ENCODE results near the gene HYAL1.

HYAL1 gene

GRCh38 chr3:50303013-50303815 lies at the start of gene HYAL1:
TSS of gene HYAL1 (minus strand) at chr3:50303574. CDS start at chr3:50302956, 618 bp downstream.
- no peak for DNase-seq

- DNase-seq = no peak
Observed at GRCh38 chr3:50352781-50353180, 49.4 kb upstream of the HYAL1 start.

- DNase-seq = no peak
Observed at GRCh38 chr3:50351323-50351697, 47.9 kb upstream of the HYAL1 start.

GRCh38 chr3:50350527-50351322 lies 47.4 kb upstream of the HYAL1 start, which contains the start of the genes CYB561D2 and NPRL2:
TSS of gene CYB561D2 (plus strand) at chr3:50350862. CDS start at chr3:50351434, 572 bp downstream.
TSS of gene NPRL2 (minus strand) at chr3:50350775. CDS start at chr3:50350652, 123 bp downstream.
- peak; percentile 98 for DNase-seq

- no peak for DNase-seq
Observed at GRCh38 chr3:50350213-50350526, 46.8 kb upstream of the HYAL1 start.

GRCh38 chr3:50347187-50347813 lies 43.9 kb upstream of the HYAL1 start:
- peak; percentile 93 for DNase-seq

- peak; percentile 83 for DNase-seq
Observed at GRCh38 chr3:50345586-50346234, 42.3 kb upstream of the HYAL1 start, which contains the start of gene ZMYND10. TSS of gene ZMYND10 (minus strand) at chr3:50345732. CDS start at chr3:50345579, 153 bp downstream.

- DNase-seq = no peak
Observed at GRCh38 chr3:50345008-50345407, 41.6 kb upstream of the HYAL1 start.

GRCh38 chr3:50342813-50343633 lies 39.6 kb upstream of the HYAL1 start:
- no peak for DNase-seq

GRCh38 chr3:50341996-50342650 lies 38.7 kb upstream of the HYAL1 start:
- DNase-seq = no peak

GRCh38 chr3:50341537-50341936 lies 38.2 kb upstream of the HYAL1 start:
- DNase-seq = no peak

- peak; percentile 62 for DNase-seq
Observed at GRCh38 chr3:50340448-50341329, 37.3 kb upstream of the HYAL1 start, which contains the start of gene RASSF1. TSS of gene RASSF1 (minus strand) at chr3:50340836. CDS start at chr3:50340805, 31 bp downstream.

GRCh38 chr3:50340147-50340447 lies 36.7 kb upstream of the HYAL1 start:
- no peak for DNase-seq

GRCh38 chr3:50339485-50340146 lies 36.2 kb upstream of the HYAL1 start:
- DNase-seq = no peak

- no peak for DNase-seq
Observed at GRCh38 chr3:50338965-50339364, 35.6 kb upstream of the HYAL1 start.

- DNase-seq = peak; percentile 99
Observed at GRCh38 chr3:50337175-50337861, 33.9 kb upstream of the HYAL1 start.

GRCh38 chr3:50336452-50337174 lies 33.2 kb upstream of the HYAL1 start:
- DNase-seq = no peak

- no peak for DNase-seq
Observed at GRCh38 chr3:50334339-50335075, 31.1 kb upstream of the HYAL1 start.

Measured in eye (tissue), 1 donor.